Activated naive CD8-positive, alpha-beta T cell treated with anti-CD3 and anti-CD28 coated beads, Interleukin-2, amount 10 ng/mL, durations not matched to agents 7 days and 5 days (primary cell): ENCODE data around the gene EHD4. TPM values are rescaled to one million over a fixed set of nuclear protein-coding genes. Genes with fewer than 3 reads are reported as not detected.

Experiments
- ATAC-seq: fragments of 150-1000 bp; cut with Tn5 transposase; one replicate; pipeline ENCODE4 v1.10.0; 2021; ENCODE audit warnings: low read depth, moderate library complexity
- POLR2A ChIA-PET: fragments of 350-600 bp; sonication (Branson Sonifier 250); formaldehyde crosslinking; loops from one replicate; lab custom pipeline; 2021; ENCODE audit warnings: antibody characterized with exemption; lab: Charles Lee
- DNase-seq: peaks from one replicate; pipeline ENCODE4 v3.0.0; 2021
- H3K27ac Mint-ChIP-seq: one replicate; pipeline ENCODE4 v1.8.0; 2022; ENCODE audit warnings: mild to moderate bottlenecking, mixed read lengths
- H3K27me3 Mint-ChIP-seq: one replicate; pipeline ENCODE4 v1.8.0; 2022; ENCODE audit warnings: mild to moderate bottlenecking, moderate library complexity, mixed read lengths
- H3K36me3 Mint-ChIP-seq: one replicate; pipeline ENCODE4 v1.8.0; 2021; ENCODE audit warnings: mild to moderate bottlenecking, mixed read lengths
- H3K4me1 Mint-ChIP-seq: one replicate; pipeline ENCODE4 v1.8.0; 2021; ENCODE audit warnings: mixed read lengths
- H3K4me3 Mint-ChIP-seq: one replicate; pipeline ENCODE4 v1.8.0; 2022; ENCODE audit warnings: mild to moderate bottlenecking, moderate library complexity, mixed read lengths
- H3K9me3 Mint-ChIP-seq: one replicate; pipeline ENCODE4 v1.8.0; 2021; ENCODE audit warnings: mixed read lengths
- total RNA-seq, 2 experiments: library from RNA; stranded (reverse); gene quantifications; one replicate each; pipeline ENCODE4 v1.2.3, GENCODE V29; 2021

EHD4 gene
- total RNA-seq, 2 experiments from 2014 or later = 8.4 to 9.5 TPM

- H3K9me3 Mint-ChIP-seq = no peaks in the 10 kb centered on the region
- H3K27me3 Mint-ChIP-seq = no peaks in the 10 kb centered on the region
- POLR2A ChIA-PET = interaction anchor here (0.6 to 2.9 kb wide), 12 partner anchors 11 to 264 kb away, joined by 3 to 19 read pairs (median 6); partner anchors contain the start of gene MAPKBP1
- no peak for ATAC-seq
- H3K4me1 Mint-ChIP-seq = peaks cover 19% of the 10 kb centered on the region
- no peak for DNase-seq
- peak within 1 kb of the TSS; percentile 95 for H3K27ac Mint-ChIP-seq
- peaks cover 5% of the 10 kb centered on the region for H3K36me3 Mint-ChIP-seq
- peak within 1 kb of the TSS; percentile 77 for H3K4me3 Mint-ChIP-seq
Observed at GRCh38 chr15:41893422-41894250, 78.7 kb downstream of the EHD4 start, which contains the start of gene SPTBN5. TSS of gene SPTBN5 (minus strand) at chr15:41894053. CDS start at chr15:41893497, 556 bp downstream.

- no peaks in the 10 kb centered on the region for H3K9me3 Mint-ChIP-seq
- POLR2A ChIA-PET = interaction anchor here (0.6 to 2.9 kb wide), 6 partner anchors 12 to 263 kb away, joined by 3 to 19 read pairs (median 5); partner anchors contain the start of gene MAPKBP1
- no peak for ATAC-seq
- H3K36me3 Mint-ChIP-seq = no peaks in the 10 kb centered on the region
- peaks cover 23% of the 10 kb centered on the region for H3K4me1 Mint-ChIP-seq
- no peaks in the 10 kb centered on the region for H3K27me3 Mint-ChIP-seq
- peak overlapping the region; percentile 50 for H3K4me3 Mint-ChIP-seq
- peak; percentile 49 for DNase-seq
- peak overlapping the region; percentile 80 for H3K27ac Mint-ChIP-seq
Observed at GRCh38 chr15:41892621-41893421, 79.5 kb downstream of the EHD4 start.

DNA sequence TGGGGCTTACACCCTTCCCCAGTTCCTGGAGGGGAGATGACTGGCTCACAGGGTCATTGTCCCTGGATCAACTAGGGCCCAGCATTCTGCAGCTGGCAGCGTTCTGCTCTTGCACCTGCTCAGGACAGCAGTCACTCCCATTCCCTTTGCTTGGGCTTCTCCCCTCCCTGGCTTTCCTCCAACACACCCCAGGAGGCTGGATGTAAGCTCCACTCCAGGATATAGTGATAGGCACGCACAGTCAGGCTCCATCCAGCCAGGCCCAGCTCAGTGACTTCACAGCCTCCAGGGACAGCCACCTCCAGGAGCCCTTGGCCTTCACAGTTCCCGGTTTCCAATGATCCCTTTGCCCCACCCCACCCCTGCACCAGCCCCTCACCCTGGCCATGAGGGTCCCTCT, 80.4 kb downstream of the EHD4 start:
- Mint-ChIP-seq H3K27ac (peak overlapping the region; percentile 50), H3K4me1 (peaks cover 23% of the 10 kb centered on the region), H3K36me3 (no peaks in the 10 kb centered on the region), H3K27me3 (no peaks in the 10 kb centered on the region), H3K9me3 (no peaks in the 10 kb centered on the region), H3K4me3 (no peak overlapping the region)
- no peak for ATAC-seq
- DNase-seq = no peak
- POLR2A ChIA-PET = interaction anchor here (2.7 kb wide), 1 partner anchor 22 kb away, joined by 11 read pairs; no protein-coding TSS in a partner anchor

GRCh38 chr15:41891226-41891625, 81.1 kb downstream of the EHD4 start:
- Mint-ChIP-seq H3K27me3 (no peaks in the 10 kb centered on the region), H3K9me3 (no peaks in the 10 kb centered on the region), H3K27ac (no peak overlapping the region), H3K4me1 (peaks cover 22% of the 10 kb centered on the region), H3K36me3 (no peaks in the 10 kb centered on the region), H3K4me3 (no peak overlapping the region)
- DNase-seq (no peak), ATAC-seq (no peak)
- POLR2A ChIA-PET = interaction anchor here (2.7 kb wide), 1 partner anchor 21 kb away, joined by 11 read pairs; no protein-coding TSS in a partner anchor

DNA sequence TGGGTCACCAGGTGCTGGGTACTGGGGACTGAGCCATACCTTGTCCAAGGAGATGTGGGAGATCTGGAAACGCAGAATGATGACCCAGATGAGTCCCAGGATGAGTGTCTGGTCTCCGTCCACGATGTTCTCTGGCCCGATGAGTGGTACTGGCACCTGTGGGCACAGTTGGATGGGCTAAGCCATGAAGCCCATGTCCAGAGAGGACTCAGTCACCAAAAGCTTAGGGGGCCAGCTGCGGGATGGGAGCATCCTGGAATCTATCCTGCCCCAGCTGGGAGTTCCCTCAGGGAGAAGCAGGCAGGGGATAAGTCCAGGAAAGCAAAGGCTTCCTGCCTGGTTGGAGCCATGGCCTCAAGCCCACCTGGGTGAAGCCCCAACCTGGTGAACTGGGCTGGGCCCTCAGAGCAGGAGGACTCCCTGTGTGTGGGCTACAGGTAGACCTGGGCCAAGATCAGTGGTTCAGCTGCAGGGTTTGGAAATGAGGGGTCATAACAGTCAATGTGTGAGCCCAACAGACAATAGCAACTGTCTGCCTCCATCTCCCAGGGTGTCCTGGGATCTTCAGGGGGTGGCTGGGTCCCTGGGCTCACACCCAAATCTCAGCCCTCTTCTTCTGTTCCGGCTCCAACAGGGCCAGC, 82.2 kb downstream of the EHD4 start:
- Mint-ChIP-seq H3K4me3 (no peak overlapping the region), H3K27ac (peak overlapping the region; percentile 52), H3K36me3 (no peaks in the 10 kb centered on the region), H3K9me3 (no peaks in the 10 kb centered on the region), H3K4me1 (peaks cover 18% of the 10 kb centered on the region), H3K27me3 (no peaks in the 10 kb centered on the region)
- no peak for DNase-seq
- POLR2A ChIA-PET = no interaction called here
- ATAC-seq = no peak

- POLR2A ChIA-PET = no interaction called here
- H3K36me3 Mint-ChIP-seq = no peaks in the 10 kb centered on the region
- DNase-seq (no peak), ATAC-seq (no peak)
- peaks cover 12% of the 10 kb centered on the region for H3K4me1 Mint-ChIP-seq
- H3K4me3 Mint-ChIP-seq = no peak overlapping the region
- no peaks in the 10 kb centered on the region for H3K27me3 Mint-ChIP-seq
- peak overlapping the region; percentile 73 for H3K27ac Mint-ChIP-seq
- no peaks in the 10 kb centered on the region for H3K9me3 Mint-ChIP-seq
Observed at GRCh38 chr15:41888662-41889253, 83.6 kb downstream of the EHD4 start.

GRCh38 chr15:41887893-41888292, 84.5 kb downstream of the EHD4 start:
- Mint-ChIP-seq H3K4me1 (peaks cover 10% of the 10 kb centered on the region), H3K4me3 (no peak overlapping the region), H3K9me3 (no peaks in the 10 kb centered on the region), H3K27me3 (no peaks in the 10 kb centered on the region), H3K36me3 (no peaks in the 10 kb centered on the region), H3K27ac (peak overlapping the region; percentile 15)
- POLR2A ChIA-PET = no interaction called here
- ATAC-seq = no peak
- DNase-seq = no peak

DNA sequence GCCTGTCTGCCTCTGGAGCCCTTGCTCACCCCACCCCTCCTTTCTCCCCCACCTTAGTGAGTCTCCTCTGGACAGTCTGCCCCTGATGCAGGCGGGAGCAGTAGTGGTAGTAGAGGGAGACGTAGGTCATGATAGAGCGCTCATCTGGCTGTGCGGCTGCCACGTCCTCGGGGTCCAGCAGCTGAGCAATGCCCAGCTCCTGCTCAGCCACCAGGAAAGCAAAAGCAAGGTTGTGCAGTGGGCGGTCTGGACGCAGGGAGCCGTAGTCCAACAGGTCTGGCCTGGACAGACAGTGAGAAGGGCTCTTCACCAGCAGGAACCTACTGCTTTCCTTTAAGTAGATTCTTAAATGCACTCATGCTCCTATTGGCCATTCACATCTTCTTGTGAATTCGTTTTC, 85.2 kb downstream of the EHD4 start:
- Mint-ChIP-seq H3K4me3 (no peak overlapping the region), H3K27ac (no peak overlapping the region), H3K36me3 (no peaks in the 10 kb centered on the region), H3K9me3 (no peaks in the 10 kb centered on the region), H3K4me1 (peaks cover 8% of the 10 kb centered on the region), H3K27me3 (no peaks in the 10 kb centered on the region)
- DNase-seq (no peak), ATAC-seq (no peak)
- POLR2A ChIA-PET = no interaction called here

- Mint-ChIP-seq H3K27ac (peak overlapping the region; percentile 25), H3K4me1 (peaks cover 8% of the 10 kb centered on the region), H3K36me3 (no peaks in the 10 kb centered on the region), H3K9me3 (no peaks in the 10 kb centered on the region), H3K27me3 (no peaks in the 10 kb centered on the region), H3K4me3 (no peak overlapping the region)
- ATAC-seq (no peak), DNase-seq (no peak)
- POLR2A ChIA-PET = no interaction called here
Observed at GRCh38 chr15:41886741-41887140, 85.6 kb downstream of the EHD4 start.

- POLR2A ChIA-PET = interaction anchor here (0.5 to 0.9 kb wide), 2 partner anchors 9 to 75 kb away, joined by 3 read pairs; no protein-coding TSS in a partner anchor
- Mint-ChIP-seq H3K9me3 (no peaks in the 10 kb centered on the region), H3K4me3 (no peak overlapping the region), H3K27ac (no peak overlapping the region), H3K27me3 (peaks cover 9% of the 10 kb centered on the region), H3K36me3 (no peaks in the 10 kb centered on the region), H3K4me1 (peaks cover 8% of the 10 kb centered on the region)
- ATAC-seq (no peak), DNase-seq (no peak)
Observed at GRCh38 chr15:41885841-41886240, 86.5 kb downstream of the EHD4 start.

GRCh38 chr15:41885321-41885720, 87.0 kb downstream of the EHD4 start:
- POLR2A ChIA-PET = interaction anchor here (0.5 to 0.9 kb wide), 2 partner anchors 10 to 74 kb away, joined by 3 read pairs; no protein-coding TSS in a partner anchor
- Mint-ChIP-seq H3K27me3 (peaks cover 13% of the 10 kb centered on the region), H3K4me1 (peaks cover 8% of the 10 kb centered on the region), H3K27ac (peak overlapping the region; percentile 63), H3K9me3 (no peaks in the 10 kb centered on the region), H3K4me3 (no peak overlapping the region), H3K36me3 (no peaks in the 10 kb centered on the region)
- DNase-seq (no peak), ATAC-seq (no peak)

- no peaks in the 10 kb centered on the region for H3K36me3 Mint-ChIP-seq
- H3K4me3 Mint-ChIP-seq = no peak overlapping the region
- H3K27ac Mint-ChIP-seq = no peak overlapping the region
- no peak for DNase-seq
- no peak for ATAC-seq
- peaks cover 8% of the 10 kb centered on the region for H3K4me1 Mint-ChIP-seq
- POLR2A ChIA-PET = no interaction called here
- no peaks in the 10 kb centered on the region for H3K9me3 Mint-ChIP-seq
- peaks cover 13% of the 10 kb centered on the region for H3K27me3 Mint-ChIP-seq
Observed at GRCh38 chr15:41884458-41884857, 87.9 kb downstream of the EHD4 start.
